Eye (tissue), 1 donor: ENCODE results near the gene ADAMTS17.

Experiments
- DNase-seq: peaks from one replicate; pipeline ENCODE4 v3.0.0-alpha.2; 2015

Gene ADAMTS17

DNA sequence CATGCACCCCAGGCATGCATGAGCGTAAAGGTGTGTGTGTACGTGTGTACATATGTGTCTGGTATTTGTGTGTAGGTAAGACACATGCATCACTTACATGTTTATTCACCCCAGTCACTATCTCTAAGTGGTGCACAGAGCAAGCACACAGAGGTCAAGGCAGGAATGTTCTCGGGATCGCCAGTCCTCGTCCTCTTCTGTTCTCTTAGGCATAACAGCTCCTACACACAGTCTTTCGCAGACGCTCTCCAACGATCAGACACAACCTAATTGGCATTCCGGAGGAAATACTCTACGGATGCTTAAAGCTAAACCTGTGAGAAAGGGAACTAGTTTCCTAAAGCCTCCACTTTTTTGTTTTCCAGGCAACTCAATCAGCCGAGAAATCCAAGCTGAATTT lies 95.9 kb downstream of the ADAMTS17 start:
- DNase-seq = no peak

DNA sequence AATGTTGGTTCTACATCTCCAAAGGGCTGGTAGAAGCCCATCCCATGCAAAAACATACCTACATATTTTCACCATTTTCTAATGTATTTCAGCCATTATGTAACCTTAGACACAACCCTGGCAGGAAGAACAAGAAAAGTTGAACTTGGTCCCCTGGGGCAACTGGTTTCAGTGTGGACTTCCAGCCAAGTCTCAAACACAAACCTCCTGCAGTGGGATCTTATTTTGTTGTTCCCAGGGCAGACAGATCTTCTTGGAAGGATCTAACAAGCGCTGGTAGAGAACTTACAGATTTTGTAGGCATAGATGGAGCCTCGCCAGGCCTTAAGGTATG lies 96.3 kb downstream of the ADAMTS17 start:
- DNase-seq = no peak

DNA sequence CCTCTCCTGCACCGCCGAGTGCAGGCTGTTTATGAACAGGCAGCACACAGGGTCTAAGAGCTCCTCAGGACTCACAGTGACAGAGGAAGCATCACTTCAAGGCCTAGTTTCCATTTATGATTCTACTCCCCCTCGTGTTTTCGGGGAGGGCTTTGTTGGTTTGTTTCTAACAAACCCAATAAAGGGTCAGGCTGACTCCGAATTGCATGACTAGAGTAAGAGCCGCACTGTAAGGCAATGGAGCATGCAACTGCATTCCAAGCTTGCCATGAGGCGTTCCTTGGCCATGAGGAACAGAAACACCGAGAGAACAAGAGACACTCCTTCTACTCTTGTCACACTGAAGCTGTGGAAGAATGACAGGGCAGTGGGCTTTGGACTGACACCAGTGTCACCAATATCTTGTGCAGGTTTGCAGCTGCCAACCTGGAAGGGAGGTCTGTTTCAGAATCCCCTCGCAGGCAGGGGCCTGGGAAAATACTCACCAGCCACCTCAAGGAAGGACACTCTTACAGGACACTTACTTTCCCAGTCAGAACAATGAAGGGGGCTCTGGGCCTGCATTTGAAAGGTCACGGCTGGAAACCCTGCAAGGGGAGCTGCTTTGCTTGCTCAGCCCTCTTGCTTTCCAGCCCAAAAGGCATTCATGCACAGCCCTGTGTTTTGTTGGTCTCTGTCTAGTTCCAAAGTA lies 96.8 kb downstream of the ADAMTS17 start:
- no peak for DNase-seq

DNA sequence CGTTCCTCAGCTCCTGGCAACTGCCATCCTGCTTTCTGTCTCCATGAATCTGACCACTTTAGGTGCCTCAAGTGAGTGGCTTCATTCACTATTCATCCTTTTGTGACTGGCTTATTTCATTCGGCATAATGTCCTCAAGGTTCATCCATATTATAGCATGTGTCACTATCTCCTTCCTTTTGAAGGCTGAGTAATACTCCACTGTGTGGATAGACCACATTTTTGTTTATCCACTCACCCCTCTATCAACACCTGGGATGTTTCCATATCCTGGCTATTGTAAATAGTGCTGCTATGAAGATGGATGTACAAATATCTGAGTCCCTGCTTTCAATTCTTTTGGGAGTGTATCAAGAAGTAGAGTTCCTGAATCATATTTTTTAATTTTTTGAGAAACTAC lies 98.8 kb downstream of the ADAMTS17 start:
- no peak for DNase-seq

DNA sequence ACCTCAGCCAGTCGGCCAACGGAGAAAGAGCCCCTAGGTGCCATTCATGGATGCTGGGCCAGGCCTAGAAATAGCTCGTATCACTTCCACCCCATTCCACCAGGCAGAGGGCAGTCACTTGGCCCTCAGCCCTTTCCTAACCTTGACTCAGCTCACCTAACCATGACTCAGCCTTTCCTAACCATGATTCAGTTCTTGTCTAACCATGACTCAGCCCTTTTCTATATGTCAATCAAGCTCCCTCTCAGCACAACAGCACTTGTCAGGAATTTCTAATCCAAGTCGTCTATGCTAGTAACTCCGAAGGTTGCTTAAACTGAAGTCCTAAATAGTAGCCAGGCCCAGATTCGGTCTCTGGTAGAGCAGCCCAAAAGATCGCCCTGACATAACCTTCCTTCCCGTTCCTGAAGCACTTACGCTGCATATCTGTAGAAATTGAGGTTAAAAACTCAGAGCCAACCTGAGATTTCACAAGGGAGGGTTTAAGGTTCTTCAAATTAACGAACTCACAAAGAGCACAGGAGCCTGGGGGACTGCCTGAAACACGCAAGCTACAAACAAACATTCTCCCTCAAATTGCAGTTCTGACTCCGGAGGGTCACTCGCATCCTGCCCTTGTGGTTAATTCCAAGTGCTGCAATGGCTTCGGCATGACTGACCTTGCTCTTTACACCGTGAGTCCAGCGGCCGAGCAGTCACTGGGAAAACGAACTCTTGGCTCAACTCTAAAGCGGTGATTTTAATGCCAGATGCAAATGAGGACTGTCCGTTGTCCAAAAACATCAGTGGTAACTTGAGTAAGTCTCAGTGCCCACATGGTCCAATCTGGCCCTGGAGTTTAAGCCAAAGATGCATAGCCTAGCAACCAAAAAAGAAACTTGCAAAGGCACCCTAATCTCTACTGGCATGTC lies 99.9 kb downstream of the ADAMTS17 start:
- DNase-seq = peak; percentile 66

DNA sequence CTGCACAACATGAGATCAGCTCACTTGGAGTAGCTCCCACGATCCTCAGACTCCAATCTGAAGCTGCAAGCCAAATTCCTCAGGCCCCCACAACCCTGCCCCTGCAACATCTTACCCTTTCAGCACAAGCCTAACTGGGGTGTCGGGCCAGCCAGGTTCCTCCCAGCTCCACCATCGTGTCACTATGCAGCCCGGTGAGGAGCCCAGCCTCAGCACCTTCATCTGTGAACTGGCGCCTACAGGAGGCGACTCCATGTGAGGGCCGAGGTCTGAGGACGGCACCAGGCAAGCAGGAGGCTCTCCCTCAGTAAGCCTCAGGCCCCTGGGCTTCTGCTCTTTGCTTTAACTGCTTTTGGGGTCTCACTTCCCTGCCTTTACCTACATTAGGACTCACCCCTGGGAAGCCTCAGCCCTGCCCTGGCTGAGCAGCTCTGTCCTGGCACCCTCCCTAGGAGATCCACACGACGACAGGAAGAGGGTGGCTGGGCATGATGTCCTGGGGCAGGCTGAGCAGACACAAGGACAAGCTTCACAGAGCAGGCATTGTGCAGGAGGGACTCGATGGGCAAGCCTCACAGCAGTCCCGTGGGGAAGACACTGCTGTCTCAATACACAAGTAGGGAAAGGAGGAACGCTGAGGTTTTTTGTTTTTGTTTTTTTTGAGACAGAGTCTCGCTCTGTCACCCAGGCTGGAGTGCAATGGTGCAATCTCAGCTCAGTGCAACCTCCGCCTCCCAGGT lies 104.6 kb downstream of the ADAMTS17 start:
- DNase-seq = no peak

DNA sequence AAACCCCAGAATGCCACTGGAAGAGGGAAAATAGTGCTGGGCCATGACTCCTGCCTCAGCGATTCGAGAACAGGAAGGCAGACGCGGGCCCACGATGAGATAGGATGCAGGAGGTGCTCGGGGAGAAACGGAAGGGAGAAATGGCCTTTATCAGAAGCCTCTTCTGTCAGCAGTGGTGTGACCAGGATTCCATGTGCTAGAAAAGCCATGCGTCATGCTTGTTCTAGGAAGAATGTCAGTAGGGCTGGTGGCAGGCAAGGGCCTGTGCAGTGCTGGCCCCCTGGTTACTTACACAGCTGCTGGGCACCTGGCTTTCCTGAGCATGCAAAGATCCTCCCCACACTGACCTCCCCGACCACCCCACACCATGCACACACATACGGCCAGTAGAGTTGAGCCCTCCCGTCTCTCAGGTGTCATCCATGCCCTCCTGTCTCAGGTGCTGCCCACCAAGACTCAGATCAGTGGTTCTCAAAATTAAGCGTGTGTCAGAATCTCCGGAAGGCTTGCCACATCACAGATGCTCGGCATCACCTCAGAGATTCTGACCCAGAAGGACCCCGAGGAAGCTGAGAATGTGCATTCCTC lies 106.7 kb downstream of the ADAMTS17 start:
- no peak for DNase-seq

DNA sequence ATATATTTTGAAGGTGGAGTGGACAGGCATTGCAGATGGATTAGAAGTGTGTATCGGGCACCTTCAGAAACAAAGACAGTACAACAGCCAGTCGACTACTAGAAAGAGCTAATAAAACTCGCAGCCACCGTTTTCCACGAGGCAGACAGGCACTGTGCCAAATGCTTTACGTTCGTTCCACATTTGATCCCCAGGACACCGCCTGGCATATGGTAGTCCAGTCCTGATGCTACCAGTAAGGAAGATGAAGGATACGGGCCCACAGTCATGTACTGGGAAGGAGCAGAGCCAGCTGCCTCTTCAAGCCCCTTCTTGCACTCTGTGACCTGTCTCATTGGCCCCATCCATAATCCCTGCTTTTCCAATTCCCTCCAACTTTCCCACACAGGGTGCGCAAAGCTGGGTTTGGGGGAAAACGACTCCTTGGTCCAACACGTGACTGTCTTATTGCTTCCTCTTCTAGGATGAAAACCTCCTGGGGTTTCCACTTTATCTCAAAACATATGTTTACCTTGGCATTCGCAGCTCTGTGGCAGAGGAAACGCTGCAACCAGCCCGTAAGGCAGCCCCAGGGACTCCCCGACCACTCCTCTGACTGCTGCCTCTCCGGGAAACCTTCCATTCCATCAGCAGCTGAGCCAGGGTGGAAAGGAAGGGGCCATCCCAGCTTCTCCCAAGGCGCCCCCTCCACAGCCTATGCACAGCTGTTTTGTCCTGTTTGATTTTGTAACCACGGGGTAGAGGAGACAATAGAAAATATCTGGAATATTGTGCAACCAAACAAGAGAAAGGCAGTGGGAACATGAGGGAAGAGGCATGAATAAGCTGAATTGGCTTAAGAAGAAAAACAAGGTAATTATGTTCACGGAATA lies 107.4 kb downstream of the ADAMTS17 start:
- DNase-seq = peak; percentile 59

DNA sequence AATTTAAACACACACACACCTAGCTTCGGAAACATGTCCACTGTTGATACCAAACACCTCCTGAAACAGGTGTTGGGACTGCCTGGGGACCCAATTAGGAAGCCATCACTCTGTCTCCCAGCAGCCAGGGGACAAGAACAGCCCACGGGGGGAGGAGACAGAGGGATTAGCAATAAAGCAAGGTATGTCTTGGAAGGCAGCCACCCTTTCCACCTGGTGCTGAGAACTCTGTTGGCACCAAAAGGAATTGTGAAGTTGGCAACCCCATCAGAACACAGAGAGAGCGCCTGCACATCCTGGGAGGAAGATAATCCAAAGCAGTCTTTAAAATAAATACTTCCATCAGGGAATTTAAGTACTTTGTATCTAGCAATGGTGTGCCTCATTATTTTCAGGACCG lies 111.0 kb downstream of the ADAMTS17 start:
- no peak for DNase-seq

DNA sequence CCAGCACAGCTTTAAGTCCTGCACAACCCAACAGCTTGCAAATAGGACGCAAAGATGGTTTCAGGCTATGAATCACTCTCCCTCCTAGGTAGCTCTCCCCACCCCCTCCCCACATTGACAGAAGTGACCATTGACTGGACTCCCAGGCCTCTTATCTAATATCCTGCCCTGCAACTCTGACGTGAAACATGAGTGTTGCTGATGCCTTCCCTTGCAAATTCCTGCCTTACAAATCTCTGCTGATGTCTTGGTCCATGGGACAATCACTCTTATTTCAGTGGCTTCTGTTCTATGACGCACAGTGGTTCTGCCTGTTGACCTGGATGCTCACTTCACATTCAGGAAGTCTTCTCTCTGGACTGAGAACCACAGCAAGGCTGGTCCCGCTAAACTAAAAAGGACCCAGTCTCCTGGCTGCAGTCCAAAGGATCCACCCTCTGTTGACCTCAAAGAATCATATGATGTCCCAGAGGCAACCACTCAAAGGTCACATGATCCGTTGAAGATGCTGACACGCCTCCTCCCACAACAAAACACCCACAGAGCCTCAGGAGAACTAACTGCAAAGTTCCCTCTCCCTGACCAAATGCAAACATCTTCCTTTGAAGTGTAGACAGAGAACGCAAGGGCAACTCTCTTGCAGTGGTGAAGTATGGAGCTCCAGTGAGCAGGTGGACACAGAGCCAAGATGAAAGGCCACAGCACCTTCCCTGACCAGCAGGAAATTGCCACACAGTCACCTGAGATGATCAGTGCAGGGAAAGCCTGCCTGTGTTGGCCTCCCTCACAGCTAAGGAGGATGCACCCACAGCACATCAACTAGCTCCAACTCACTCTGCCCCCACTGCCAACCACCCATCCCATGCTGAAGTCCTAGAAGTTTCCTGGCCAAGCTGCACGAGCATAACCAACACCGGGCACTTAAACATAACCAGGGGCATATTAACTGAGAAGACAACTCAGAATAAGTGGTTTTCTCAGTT lies 112.3 kb downstream of the ADAMTS17 start:
- no peak for DNase-seq

DNA sequence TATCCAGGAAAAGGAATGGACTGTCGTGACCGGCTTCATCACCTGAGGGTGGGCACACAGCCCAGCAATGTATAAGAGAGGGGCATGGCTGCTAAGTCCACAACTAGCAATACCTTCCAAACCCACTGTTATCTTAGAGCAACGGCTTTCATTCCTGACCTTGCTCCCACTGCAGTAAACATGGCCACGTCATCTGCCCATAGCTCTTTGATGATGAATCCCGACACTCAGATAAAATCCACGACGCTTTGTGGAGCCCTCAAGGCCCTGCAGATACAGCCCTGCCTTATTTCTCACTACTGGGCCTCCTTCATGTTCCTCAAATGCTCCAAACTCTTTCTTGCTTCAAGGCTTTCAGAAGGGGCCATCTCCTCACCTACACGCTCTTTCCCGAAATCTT lies 114.0 kb downstream of the ADAMTS17 start:
- DNase-seq = no peak

DNA sequence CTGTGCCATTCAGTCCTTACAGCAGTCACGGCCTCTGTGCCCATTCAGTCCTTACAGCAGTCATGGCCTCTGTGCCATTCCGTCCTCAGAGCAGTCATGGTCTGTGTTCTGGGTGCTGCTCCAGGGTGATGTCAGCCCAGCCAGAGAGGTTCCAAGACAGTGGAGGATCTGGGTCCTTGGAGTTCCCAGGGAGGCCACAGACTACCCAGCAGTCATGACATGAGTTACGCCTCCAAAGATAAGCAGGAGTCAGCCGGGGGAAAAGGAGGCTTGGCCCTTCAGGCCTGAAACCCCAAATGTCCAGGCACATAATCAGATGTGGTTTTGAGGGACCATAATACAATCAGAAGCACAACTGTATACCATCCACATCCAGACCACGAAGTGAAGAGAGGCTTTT lies 115.7 kb downstream of the ADAMTS17 start:
- DNase-seq = no peak

DNA sequence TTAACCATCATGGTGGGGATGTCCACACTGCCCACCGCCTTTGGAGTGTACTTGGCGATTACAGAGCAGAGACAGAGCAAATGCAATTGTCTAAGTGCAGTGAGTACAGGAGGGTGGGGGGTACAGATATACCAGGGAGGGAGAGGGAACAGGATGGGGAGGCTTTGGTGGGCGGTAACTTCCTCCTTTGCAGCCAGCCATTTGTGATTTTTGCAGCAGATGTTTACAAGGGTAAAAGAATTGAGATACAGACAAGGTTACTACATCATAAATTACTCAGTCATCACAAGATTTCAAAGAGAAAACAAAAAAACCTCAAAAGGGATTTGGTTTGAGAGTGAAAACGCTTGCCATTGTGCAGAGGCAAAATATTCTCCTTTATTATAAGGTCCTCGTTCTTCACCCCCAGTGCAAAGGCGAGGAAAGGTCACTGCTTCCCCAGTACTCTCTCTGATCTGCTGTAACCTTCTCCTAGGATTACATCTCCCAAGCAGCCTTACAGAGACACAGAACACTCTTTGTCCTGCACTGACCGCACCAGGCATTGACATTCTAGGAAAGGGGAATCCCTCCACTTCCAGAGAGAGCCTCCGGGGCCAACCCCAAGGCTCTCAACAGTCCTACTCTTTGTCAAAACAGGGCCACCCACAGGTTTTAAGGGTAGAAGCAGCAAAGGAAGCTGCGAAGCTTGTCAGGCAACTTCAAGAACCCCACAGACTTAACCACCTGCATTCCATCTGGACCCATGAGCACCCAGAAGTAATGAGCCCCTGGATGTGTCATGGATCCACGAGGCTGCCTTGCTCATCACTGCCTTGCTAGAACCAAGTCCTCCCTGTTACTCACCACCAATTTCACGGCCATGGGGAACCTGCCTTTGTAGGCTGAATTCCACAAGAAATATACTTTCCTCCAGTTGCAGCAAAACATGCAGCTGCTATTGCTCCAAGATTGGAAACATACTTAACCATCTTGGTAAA lies 117.3 kb downstream of the ADAMTS17 start:
- no peak for DNase-seq

DNA sequence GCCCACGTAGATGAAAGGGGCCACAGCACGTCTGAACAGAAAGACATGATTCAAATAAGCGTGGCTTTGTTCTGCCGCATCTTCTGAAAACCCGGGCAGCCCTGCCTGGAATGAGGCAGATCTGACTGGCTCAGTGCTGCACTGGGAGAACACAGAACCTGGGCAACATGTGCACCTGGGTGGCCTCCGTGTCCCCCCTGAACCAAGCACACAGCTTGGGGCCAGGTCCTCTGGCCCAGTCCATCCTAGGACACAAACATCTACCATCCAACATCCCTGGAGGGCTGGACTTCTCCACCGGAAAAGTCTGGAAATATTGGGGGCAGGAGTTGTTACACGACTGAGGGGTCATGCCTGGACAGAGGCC lies 119.4 kb downstream of the ADAMTS17 start:
- no peak for DNase-seq

DNA sequence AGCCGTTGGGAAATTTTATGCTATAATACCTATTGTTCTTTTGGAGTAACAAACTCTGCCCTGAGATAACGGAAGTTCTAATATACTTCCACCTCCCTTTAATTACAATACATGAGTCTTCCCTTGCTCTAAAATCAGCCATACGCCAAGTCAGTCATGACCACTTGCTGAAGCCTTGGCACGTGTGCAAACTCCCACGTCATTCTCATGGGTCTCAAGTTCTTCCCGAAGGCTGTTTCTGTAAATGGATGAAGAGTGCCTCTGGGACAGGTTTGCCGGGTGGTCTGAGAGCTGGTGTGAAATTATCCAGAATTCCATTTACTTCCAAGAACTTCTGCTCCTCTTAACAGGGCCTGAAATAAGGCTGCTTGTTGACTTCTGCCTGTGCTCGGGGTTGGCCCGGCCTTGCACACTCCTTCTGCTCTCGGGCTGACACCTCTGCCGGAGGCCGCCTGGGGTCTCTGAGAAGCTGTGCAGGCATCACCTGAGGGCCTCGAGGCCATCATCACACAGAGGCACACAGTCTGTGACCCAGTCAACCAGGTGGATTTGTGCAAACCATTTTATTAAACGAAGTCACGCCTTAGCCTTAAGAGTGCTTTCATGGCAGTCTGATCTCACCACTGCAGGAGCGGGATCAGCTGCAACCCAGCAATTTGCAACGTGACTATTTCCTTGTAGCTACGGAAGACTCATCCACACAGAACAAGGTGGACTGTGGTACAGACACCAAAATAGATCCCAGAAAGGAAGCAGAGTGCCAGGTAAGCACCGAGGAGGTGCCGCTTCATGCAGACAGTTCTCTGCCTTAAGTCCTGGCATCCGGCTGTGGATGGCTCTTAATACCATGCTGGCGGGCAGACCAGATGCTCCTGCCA lies 120.1 kb downstream of the ADAMTS17 start:
- no peak for DNase-seq

DNA sequence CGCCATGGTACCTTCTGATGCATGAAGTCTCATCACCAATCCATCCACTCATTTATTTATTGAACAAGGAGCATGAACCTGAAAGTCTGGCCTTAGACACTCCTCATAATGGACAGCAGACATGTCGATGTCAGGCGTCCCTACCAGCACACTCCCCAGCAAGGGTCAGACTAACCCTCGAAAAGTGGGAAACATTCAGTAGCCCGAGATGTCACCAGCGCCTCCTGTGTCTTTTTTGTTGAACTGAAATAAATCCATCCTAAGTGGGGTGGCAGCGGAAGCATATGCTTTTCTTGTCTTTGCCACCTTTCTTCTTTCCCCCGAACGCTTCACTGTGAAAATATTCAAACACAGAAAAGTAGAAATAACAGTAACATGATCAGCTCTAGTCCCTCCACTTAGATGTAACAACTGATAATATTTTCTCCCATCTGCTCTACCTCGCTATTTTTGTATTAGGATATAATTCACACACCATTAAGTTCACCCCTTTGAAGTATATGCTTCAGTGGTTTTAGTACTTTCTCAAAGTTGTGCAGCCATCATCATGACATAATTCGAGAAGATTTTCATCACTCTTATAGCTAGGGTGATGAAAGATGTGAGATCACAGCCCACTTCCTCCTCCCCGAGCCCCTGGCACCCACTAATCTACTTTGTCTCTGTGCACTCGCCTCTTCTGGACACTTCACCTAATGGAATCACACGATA lies 121.6 kb downstream of the ADAMTS17 start:
- no peak for DNase-seq

DNA sequence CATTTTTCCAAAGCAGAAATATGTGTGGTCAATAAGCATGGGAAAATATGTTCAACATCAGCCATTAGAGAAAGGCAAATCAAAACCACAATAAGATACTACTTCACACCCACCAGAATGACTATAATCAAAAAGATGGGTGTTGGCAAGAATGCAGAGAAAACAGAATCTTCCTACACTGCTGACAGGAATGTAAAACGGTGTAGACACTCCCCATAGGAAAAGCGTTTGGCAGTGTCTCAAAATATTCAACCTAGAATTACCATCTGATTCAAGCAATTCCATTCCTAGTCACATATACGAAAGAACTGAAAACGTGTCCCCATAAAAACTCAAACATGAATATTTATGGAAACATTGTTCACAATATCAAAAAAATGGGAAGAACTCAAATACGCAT lies 123.3 kb downstream of the ADAMTS17 start:
- DNase-seq = no peak

DNA sequence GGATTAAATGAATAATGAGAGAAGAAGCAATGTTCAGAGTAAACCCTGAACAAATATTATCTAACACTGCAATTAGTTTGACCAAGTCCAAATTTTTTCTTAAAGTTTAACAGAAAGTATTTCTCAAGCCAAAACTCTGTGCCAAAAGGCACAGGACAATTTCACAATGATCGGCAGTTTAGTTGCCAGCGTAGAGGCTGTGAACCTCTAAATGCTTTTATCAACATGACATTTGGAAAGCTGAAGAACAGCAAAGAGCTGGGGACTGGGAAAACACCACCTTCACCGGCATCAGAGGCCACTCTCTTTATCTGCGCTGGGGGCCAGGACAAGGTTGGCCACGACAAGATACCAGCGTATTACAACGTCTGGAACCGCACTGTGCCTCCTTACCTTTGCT lies 125.6 kb downstream of the ADAMTS17 start:
- no peak for DNase-seq
